NCI-H1105 treated with DMSO at 0.1 percent for 48 hours (cell line): ENCODE results near the gene SLMAP.

Source experiments
- DNase-seq: peaks from one replicate; lab custom pipeline; 2025; lab: John Stamatoyannopoulos, UW

Gene SLMAP

GRCh38 chr3:57755741-57756527, at the start of gene SLMAP:
TSS of gene SLMAP (plus strand) at chr3:57756309. CDS start at chr3:57757652, 1,343 bp downstream.
- DNase-seq, result peak; percentile 92

GRCh38 chr3:57706462-57706861, 49.6 kb upstream of the SLMAP start:
- no peak for DNase-seq

- DNase-seq, result no peak
These were observed 47.1 kb upstream of the SLMAP start for GRCh38 chr3:57709031-57709430.

GRCh38 chr3:57709559-57709958, 46.5 kb upstream of the SLMAP start:
- DNase-seq, result no peak

- DNase-seq, result no peak
These were observed 40.4 kb upstream of the SLMAP start for GRCh38 chr3:57715686-57716085.

GRCh38 chr3:57717205-57717868, 38.8 kb upstream of the SLMAP start:
- DNase-seq, result no peak

GRCh38 chr3:57718118-57718517, 38.0 kb upstream of the SLMAP start:
- no peak for DNase-seq

- no peak for DNase-seq
These were observed 29.7 kb upstream of the SLMAP start for GRCh38 chr3:57726397-57726796.

GRCh38 chr3:57727106-57727505, 29.0 kb upstream of the SLMAP start:
- DNase-seq, result no peak

GRCh38 chr3:57729334-57730045, 26.6 kb upstream of the SLMAP start:
- no peak for DNase-seq

GRCh38 chr3:57730682-57731081, 25.4 kb upstream of the SLMAP start:
- no peak for DNase-seq

GRCh38 chr3:57731311-57731710, 24.8 kb upstream of the SLMAP start:
- DNase-seq, result no peak

- DNase-seq, result no peak
These were observed 22.3 kb upstream of the SLMAP start for GRCh38 chr3:57733790-57734189.

- DNase-seq, result no peak
These were observed 20.7 kb upstream of the SLMAP start for GRCh38 chr3:57735405-57735804.

GRCh38 chr3:57737840-57738239, 18.3 kb upstream of the SLMAP start:
- no peak for DNase-seq

- DNase-seq, result no peak
These were observed 17.7 kb upstream of the SLMAP start for GRCh38 chr3:57738391-57738790.

- no peak for DNase-seq
These were observed 16.1 kb upstream of the SLMAP start for GRCh38 chr3:57740027-57740426.

- DNase-seq, result no peak
These were observed 12.6 kb upstream of the SLMAP start for GRCh38 chr3:57743496-57743895.

GRCh38 chr3:57745101-57745500, 11.0 kb upstream of the SLMAP start:
- DNase-seq, result no peak

GRCh38 chr3:57746156-57747010, 9.7 kb upstream of the SLMAP start:
- no peak for DNase-seq

GRCh38 chr3:57749542-57749941, 6.6 kb upstream of the SLMAP start:
- no peak for DNase-seq

- no peak for DNase-seq
These were observed 3.8 kb upstream of the SLMAP start for GRCh38 chr3:57752307-57752706.
